Stimulated activated CD8-positive, alpha-beta memory T cell treated with anti-CD3 and anti-CD28 coated beads, Interleukin-15, amount 100 ng/mL, for 4 hours (primary cell): ENCODE data around the gene C1orf122.

Source experiments
- DNase-seq, 2 donors: peaks; one replicate each; pipeline ENCODE4 v3.0.0-alpha.2; 2020; ENCODE audit warnings: low read depth in 2 of 2

The C1orf122 gene

DNA sequence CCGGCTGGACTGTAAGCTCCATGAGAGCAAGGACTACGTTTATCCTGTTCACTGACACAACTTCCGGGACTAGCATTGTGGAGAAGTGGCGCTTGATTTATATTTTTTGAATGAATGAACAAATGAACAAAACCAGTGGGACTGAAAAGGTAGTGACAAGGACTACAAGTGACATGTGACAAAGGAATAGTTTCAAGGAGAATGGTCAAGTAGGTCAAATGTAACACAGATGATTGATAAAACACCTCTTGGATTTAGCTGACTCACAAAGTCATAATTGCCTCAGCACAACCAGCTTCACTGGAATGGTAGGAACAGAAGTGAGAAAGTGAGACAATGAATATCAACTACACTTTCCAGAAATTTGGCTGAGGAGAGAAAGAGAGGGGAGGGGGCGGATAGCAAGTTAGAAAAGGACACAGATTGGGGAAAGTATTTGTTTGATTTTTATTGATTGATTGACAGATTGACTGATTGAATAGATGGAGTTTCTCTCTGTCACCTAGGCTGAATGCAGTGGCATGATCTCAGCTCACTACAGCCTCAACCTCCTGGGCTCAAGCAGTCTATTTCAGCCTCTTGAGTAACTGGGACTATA, 37.6 kb downstream of the C1orf122 start:
- DNase-seq = no peak

DNA sequence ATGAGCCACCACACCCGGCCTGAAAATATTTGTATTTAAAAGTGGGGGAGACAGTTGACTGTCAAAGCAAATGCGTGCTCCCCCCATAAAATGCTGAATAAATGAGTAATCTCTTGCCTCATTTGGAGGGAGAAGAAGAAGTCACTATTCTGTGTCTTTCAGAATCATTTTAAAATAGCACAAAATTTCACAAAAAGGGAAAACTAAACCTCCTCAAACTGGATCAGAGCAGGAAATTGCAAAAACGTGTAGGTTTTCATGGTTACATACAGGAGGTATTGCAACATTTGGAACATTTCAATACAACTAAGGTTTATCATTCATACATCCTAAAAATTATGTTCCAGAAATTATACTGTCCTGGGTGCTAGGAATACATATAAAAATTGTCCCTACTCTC, 38.2 kb downstream of the C1orf122 start:
- no peak for DNase-seq

DNA sequence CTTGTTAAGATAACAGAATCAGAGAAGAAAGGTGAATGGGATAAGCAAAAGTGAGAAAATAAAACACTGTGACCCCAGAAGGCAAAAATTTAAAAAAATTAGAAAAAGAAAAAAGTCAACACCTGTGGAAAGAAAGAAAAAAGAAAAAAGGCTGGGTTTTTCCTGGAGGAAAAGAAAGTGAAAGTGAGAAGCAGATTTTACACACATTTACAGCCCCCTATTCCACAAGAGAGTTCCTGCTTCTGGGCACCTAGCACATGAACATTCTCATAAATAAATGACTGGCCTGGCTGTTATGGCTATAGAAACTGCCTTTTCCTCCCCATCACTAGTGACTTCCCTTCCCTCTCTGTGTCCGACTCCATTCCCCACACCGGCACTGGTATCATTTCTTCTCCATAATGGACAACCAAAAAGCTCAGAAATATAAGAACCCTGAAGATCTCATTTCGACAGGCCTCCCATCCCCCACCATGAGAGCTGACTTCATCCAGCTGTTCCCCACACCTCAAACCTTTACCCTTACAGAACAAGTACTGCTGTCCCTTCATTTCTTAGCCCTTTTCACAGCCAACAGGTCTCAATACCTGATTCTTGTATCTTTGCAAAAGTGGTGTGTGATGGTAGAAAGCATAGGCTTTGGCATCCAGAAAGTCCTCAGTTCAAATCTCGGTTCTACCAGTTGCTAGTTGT, 39.2 kb downstream of the C1orf122 start:
- no peak for DNase-seq

DNA sequence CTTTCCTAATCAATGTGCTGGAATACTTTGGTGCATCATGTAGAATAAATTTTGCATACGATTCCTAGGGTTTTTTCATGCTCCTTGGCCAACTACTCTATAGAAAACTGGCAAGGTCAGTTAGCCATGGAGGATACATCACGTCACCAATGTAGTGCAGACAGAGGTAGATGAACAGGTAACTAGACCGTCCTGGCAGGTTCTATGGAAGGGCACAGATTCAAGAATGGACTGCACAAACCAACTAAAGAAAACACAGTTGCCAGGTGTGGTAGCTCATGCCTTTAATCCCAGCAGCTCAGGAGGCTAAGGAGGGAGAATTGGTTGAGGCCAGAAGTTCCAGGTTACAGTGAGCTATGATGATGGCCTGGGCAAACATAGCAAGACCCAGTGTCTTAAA, 41.9 kb downstream of the C1orf122 start:
- DNase-seq = no peak

DNA sequence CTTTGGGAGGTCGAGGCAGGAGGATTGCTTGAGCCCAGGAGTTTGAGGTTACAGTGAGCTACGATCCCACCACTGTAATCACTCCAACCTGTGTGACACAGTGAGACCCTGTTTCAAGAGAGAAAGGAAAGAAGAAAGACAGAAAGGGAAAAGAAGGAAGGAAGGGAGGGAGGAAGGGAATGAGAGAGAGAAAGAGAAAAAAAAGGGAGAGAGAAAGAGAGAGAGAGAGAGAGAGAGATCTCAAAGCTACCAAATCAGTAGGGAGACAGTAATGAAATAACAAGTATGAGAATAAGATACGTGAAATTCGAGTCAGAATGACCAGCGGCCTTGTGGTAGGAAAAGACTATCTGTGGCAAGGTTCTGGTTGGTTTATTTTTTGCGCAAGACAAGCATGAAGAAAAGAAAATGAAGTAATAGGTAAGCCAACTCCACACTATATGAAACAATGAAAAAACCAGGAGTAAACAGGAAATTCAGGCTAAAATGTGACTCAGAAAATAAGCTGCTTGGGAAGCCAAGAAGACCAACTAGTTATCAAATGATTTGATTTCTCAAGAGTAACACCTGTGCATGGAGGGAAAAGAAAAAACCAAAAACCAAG, 42.9 kb downstream of the C1orf122 start:
- no peak for DNase-seq

DNA sequence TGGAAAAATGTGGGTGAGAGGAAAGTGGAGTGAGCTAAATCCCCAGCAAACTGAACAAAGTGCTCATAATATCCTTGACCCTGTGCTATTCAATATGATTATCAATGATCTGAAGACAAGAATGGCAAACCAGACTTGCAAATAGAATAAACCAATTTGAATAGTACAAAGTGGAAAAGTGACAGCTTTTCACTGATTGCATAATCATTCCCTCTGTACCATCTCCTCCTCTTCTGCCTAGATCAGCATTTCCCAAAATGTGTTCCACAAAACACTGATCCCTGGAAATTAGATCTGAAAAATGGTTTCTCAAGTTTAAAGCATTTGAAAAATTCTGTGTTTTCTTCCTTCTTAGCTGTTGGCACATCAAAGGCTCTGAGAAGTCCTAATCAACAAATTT, 43.7 kb downstream of the C1orf122 start:
- DNase-seq = no peak

DNA sequence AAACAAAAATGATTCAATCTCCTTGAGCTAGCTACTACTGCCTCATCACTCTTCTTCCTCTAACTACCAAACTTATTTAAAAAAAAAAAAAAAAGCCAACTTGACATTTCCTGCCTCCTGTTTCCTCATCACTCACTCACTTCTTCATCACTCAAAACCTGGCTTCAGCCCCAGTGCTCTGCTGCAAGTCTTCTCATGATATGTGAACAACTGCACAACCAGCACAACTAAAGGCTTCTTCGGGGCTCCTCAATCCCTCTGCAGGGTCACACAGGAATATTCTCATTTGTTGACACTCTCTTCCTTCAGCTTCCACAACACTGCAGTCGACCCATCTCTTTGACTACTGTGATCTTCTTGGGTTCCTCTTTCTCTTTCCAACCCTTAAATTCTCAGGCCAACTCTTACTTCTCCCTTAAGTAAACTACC, 44.2 kb downstream of the C1orf122 start:
- no peak for DNase-seq

DNA sequence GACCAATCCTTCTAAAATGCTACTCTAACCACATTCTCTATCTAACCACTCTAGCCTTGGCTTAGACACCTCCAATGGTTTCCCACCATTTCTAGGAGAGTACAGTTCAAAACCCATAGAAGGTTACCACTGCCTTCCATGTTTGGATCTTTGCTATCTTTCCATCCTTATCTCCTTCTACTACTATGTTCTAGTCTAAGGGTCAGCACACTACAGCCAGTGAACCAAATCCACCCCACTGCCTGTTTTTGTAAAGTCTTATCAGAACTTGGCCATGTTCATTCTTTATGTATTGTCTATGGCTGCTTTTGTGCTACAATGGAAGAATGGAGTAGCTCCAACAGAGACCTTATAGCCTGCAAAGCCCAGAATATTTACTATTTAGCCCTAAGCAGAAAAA, 45.6 kb downstream of the C1orf122 start:
- no peak for DNase-seq

DNA sequence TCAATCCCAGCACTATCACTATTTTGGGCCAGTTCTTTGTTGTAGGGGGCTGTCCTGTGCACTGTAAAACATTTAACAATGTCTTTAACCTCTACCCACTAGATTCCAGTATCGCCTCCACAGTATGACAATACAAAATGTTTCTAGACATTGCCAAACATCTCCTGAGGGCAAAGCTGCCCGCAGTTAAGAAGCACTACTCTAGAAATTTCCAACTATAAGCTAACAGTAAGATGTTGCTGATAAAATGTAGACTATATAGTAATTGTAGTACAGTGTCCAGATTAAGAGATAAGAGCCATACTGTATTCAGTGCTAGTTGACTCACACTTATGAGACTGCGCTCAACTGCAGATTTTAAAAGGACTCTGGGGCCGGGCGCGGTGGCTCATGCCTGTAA, 46.8 kb downstream of the C1orf122 start:
- no peak for DNase-seq
